Nasal cavity respiratory epithelium epithelial cell of viscerocranial mucosa (primary cell): ENCODE measurements around the gene PTPRG. TPM values are rescaled to one million over a fixed set of nuclear protein-coding genes. Genes with fewer than 3 reads are reported as not detected.

Experiments
- total RNA-seq: library from RNA; depleted of rRNA; stranded (reverse); fragments of >200 nt; gene quantifications from 2 replicates; pipeline ENCODE4 v1.2.3, GENCODE V29; 2014

PTPRG gene
- total RNA-seq, result 23.2 and 34.7 TPM in 2 replicates

GRCh38 chr3:61561374-61562041 is at the start of gene PTPRG:
PTPRG (plus strand) TSS chr3:61561571; CDS start chr3:61562288, 717 bp downstream.

